ENCODE data around the gene FBF1.
A peak's percentile ranks its signal among the peaks of the same experiment; 100 is the strongest.

Gene FBF1

GRCh38 chr17:75914643-75915267 lies 26.1 kb downstream of the FBF1 start:
- Histone ChIP-seq H3F3A (ENCODE audit: low read depth) (no peaks in the 10 kb centered on the region), H3K9me2 (replicated peaks; ENCODE audit: low read depth, low read length) (no peaks in the 10 kb centered on the region), H4K20me1 (ENCODE audit: insufficient read depth, low read length, poor library complexity, severe bottlenecking) (no peaks in the 10 kb centered on the region), H3K4me3 (ENCODE audit: low read length, poor library complexity, severe bottlenecking) (no peak overlapping the region), H3K27me3 (ENCODE audit: insufficient read depth, low read length, poor library complexity, severe bottlenecking) (no peaks in the 10 kb centered on the region), H3K4me1 (ENCODE audit: insufficient read depth, low read length, poor library complexity, severe bottlenecking) (peaks cover 23% of the 10 kb centered on the region), H3K4me2 (ENCODE audit: low read depth, low read length, poor library complexity, severe bottlenecking) (no peak overlapping the region), H3K36me3 (ENCODE audit: insufficient read depth, low read length) (no peaks in the 10 kb centered on the region), H3K9ac (ENCODE audit: low read depth, low read length, poor library complexity, severe bottlenecking) (no peak overlapping the region), H3K9me3 (ENCODE audit: insufficient read depth, low read depth, low read length) (no peaks in the 10 kb centered on the region), H2AFZ (ENCODE audit: low read length) (no peak overlapping the region), H3K79me2 (ENCODE audit: insufficient read depth, low read length) (no peaks in the 10 kb centered on the region)
- TF ChIP-seq CTCF (conservative IDR thresholded peaks at IDR 0.05; ENCODE audit: low read length) (no peak), EZH2phosphoT487 (IDR thresholded peaks at IDR 0.05; ENCODE audit: borderline replicate concordance) (no peak)

DNA sequence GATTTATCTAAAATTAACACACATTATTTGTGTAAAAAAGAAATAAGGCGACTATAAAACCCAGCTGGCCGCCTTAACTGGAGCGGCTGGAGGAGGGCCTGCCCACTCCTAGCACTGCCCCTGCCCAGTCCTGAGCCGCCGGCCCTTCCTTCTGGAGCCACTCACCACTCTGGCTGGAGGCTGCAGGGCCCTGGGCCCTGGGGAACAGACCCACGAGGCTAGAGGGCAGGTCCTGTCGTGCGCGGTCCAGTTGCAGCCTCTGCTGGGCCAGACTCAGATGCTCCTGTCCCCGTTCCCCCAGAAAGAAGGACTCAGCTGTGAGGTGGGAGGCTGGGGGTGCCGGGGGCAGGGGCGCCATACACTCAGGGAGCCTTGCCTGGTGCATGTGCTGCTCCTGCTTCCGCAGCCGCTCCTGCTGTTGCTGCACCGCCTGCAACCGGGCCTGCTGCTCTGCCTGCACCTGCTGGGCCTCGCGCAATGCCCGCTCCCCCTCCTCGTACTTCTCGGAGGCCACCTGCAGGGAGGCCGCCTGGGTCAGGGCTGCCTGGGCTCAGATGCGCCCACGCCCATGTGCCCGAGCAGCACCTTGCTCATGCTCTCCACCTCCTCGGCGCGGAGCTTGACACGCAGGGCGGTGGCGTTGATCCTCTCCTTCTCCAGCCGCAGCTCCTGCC lies 27.2 kb downstream of the FBF1 start:
- no peaks in the 10 kb centered on the region for H3K9me3 ChIP-seq (ENCODE audit: insufficient read depth, low read depth, low read length)
- H3K27me3 ChIP-seq (ENCODE audit: insufficient read depth, low read length, poor library complexity, severe bottlenecking) = no peaks in the 10 kb centered on the region
- no peaks in the 10 kb centered on the region for H3K9me2 ChIP-seq (replicated peaks; ENCODE audit: low read depth, low read length)
- H4K20me1 ChIP-seq (ENCODE audit: insufficient read depth, low read length, poor library complexity, severe bottlenecking) = no peaks in the 10 kb centered on the region
- no peaks in the 10 kb centered on the region for H3K36me3 ChIP-seq (ENCODE audit: insufficient read depth, low read length)
- H3K79me2 ChIP-seq (ENCODE audit: insufficient read depth, low read length) = no peaks in the 10 kb centered on the region
- TF ChIP-seq CTCF (conservative IDR thresholded peaks at IDR 0.05; ENCODE audit: low read length) = no peak
- no peak for TF ChIP-seq EZH2phosphoT487 (IDR thresholded peaks at IDR 0.05; ENCODE audit: borderline replicate concordance)
- no peaks in the 10 kb centered on the region for H3F3A ChIP-seq (ENCODE audit: low read depth)
- no peak overlapping the region for H2AFZ ChIP-seq (ENCODE audit: low read length)
- no peak overlapping the region for H3K4me2 ChIP-seq (ENCODE audit: low read depth, low read length, poor library complexity, severe bottlenecking)
- H3K9ac ChIP-seq (ENCODE audit: low read depth, low read length, poor library complexity, severe bottlenecking) = no peak overlapping the region
- H3K4me1 ChIP-seq (ENCODE audit: insufficient read depth, low read length, poor library complexity, severe bottlenecking) = peaks cover 32% of the 10 kb centered on the region
- H3K4me3 ChIP-seq (ENCODE audit: low read length, poor library complexity, severe bottlenecking) = no peak overlapping the region

DNA sequence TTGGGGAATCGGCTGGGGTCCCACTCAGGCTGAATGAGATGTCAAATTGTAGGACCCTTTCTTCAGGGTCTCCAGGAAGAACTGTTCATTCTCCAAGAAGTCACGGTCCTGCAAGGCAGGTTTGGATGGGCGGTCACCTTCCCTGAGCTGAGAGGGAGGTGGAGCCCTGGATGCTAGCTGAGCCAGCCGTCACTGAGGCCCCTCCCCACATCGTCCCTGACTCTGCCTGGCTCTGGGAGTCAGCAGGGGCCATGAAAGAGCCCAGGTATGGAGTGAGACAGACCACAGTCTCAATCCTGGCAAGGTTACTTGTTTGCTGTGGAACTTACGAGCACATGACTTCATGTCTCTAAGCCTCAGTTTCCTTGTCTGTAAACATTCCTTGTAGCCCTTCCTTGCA lies 30.1 kb downstream of the FBF1 start:
- Histone ChIP-seq H3K9me2 (replicated peaks; ENCODE audit: low read depth, low read length) (no peaks in the 10 kb centered on the region), H3K4me2 (ENCODE audit: low read depth, low read length, poor library complexity, severe bottlenecking) (peak overlapping the region; percentile 68), H3K9ac (ENCODE audit: low read depth, low read length, poor library complexity, severe bottlenecking) (peak overlapping the region; percentile 65)

More for the DNA sequence above, 30.1 kb downstream of the FBF1 start:
- peaks cover 30% of the 10 kb centered on the region for H3K4me1 ChIP-seq (ENCODE audit: insufficient read depth, low read length, poor library complexity, severe bottlenecking)
- H2AFZ ChIP-seq (ENCODE audit: low read length) = no peak overlapping the region
- no peak for TF ChIP-seq CTCF (conservative IDR thresholded peaks at IDR 0.05; ENCODE audit: low read length)
- no peak for TF ChIP-seq EZH2phosphoT487 (IDR thresholded peaks at IDR 0.05; ENCODE audit: borderline replicate concordance)
- H3K79me2 ChIP-seq (ENCODE audit: insufficient read depth, low read length) = no peaks in the 10 kb centered on the region
- H4K20me1 ChIP-seq (ENCODE audit: insufficient read depth, low read length, poor library complexity, severe bottlenecking) = no peaks in the 10 kb centered on the region
- no peaks in the 10 kb centered on the region for H3K9me3 ChIP-seq (ENCODE audit: insufficient read depth, low read depth, low read length)
- H3K27me3 ChIP-seq (ENCODE audit: insufficient read depth, low read length, poor library complexity, severe bottlenecking) = no peaks in the 10 kb centered on the region
- H3K36me3 ChIP-seq (ENCODE audit: insufficient read depth, low read length) = no peaks in the 10 kb centered on the region
- H3K4me3 ChIP-seq (ENCODE audit: low read length, poor library complexity, severe bottlenecking) = peak overlapping the region; percentile 49
- H3F3A ChIP-seq (ENCODE audit: low read depth) = no peaks in the 10 kb centered on the region
